Activated CD8-positive, alpha-beta memory T cell treated with anti-CD3 and anti-CD28 coated beads, Interleukin-2, amount 50 U/mL, for 1 hour (primary cell): ENCODE results near the gene KRT9.

Experiments
- DNase-seq: peaks from one replicate; pipeline ENCODE4 v3.0.0-alpha.2; 2020; ENCODE audit errors: extremely low read depth

KRT9 gene

GRCh38 chr17:41530062-41531048, 41.5 kb downstream of the KRT9 start:
- no peak for DNase-seq

GRCh38 chr17:41529491-41529915, 42.4 kb downstream of the KRT9 start:
- no peak for DNase-seq

- DNase-seq: no peak
Measured at GRCh38 chr17:41528959-41529353, 42.9 kb downstream of the KRT9 start.

GRCh38 chr17:41527063-41528023, 44.5 kb downstream of the KRT9 start:
- no peak for DNase-seq

GRCh38 chr17:41524261-41524660, 47.6 kb downstream of the KRT9 start:
- DNase-seq: no peak

- no peak for DNase-seq
Measured at GRCh38 chr17:41523787-41524186, 48.1 kb downstream of the KRT9 start.

- DNase-seq: no peak
Measured at GRCh38 chr17:41523225-41523593, 48.6 kb downstream of the KRT9 start.

- no peak for DNase-seq
Measured at GRCh38 chr17:41522301-41523224, 49.3 kb downstream of the KRT9 start.

- DNase-seq: no peak
Measured at GRCh38 chr17:41521574-41522261, 50.1 kb downstream of the KRT9 start.

GRCh38 chr17:41520821-41521521, 50.9 kb downstream of the KRT9 start:
- no peak for DNase-seq

GRCh38 chr17:41519501-41520224, 52.2 kb downstream of the KRT9 start:
- DNase-seq: no peak

GRCh38 chr17:41518789-41519449, 52.9 kb downstream of the KRT9 start, which contains the start of gene KRT15:
TSS of gene KRT15 (minus strand) at chr17:41518890. CDS start at chr17:41518827, 63 bp downstream.
- no peak for DNase-seq

- DNase-seq: no peak
Measured at GRCh38 chr17:41518031-41518430, 53.8 kb downstream of the KRT9 start.

GRCh38 chr17:41516830-41517283, 55.0 kb downstream of the KRT9 start:
- DNase-seq: no peak

- DNase-seq: no peak
Measured at GRCh38 chr17:41516147-41516829, 55.6 kb downstream of the KRT9 start.
